Stimulated activated naive CD8-positive, alpha-beta T cell treated with anti-CD3 and anti-CD28 coated beads, Interleukin-15, Interleukin-2, amounts not matched to agents 100 U/mL and 50 U/mL, for 24 hours (primary cell): ENCODE results near the gene CAPRIN1.
"Not testable (repeated sequence)": the region's sequence is repeated elsewhere in the genome, so short reads cannot be mapped to it uniquely, and the experiment has no call there.

Source experiments
- ATAC-seq: fragments of 150-1000 bp; cut with Tn5 transposase; one replicate; pipeline ENCODE4 v1.10.0; 2021
- DNase-seq: peaks from one replicate; pipeline ENCODE4 v3.0.0; 2021

Gene CAPRIN1

DNA sequence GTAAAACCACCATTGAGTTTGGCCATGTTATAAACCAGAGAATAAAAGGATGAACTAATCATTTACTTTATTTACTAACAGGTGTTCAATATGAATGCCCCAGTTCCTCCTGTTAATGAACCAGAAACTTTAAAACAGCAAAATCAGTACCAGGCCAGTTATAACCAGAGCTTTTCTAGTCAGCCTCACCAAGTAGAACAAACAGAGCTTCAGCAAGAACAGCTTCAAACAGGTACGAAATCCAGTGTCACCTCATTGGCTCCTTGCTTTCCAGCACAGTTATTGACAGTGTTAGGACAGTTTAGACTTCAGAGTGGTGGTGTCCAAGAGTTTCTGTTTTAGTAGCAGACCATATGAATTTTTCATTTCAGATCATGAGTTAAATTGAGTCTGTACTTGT lies 40.3 kb downstream of the CAPRIN1 start:
- no peak for ATAC-seq
- no peak for DNase-seq

- not testable (repeated sequence) for ATAC-seq, DNase-seq
Measured at GRCh38 chr11:34094900-34095299, 43.4 kb downstream of the CAPRIN1 start.

GRCh38 chr11:34098813-34099212 lies 47.3 kb downstream of the CAPRIN1 start:
- no peak for ATAC-seq
- DNase-seq, result no peak

DNA sequence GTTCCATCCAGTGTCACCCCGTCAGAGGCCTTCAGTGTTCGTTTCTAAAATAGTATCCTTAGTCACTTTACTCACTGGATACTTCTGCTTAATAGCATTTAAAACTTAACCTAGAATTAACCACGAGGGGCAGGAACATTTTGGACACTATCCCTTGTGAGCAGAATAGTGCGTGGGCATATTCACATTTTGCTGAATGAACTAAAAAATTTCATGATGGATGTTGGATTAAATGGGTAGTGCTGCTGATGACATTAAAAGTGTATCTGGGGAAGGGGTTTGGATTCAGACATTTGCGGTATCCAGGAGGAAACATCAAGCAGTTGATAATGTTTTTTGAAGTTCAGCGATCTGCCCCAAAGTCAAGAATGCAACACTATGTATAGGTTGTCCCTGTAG lies 53.1 kb downstream of the CAPRIN1 start:
- ATAC-seq (no peak), DNase-seq (no peak)

- peak; percentile 96 for DNase-seq
- peak; percentile 93 for ATAC-seq
Measured at GRCh38 chr11:34105079-34105956, 53.8 kb downstream of the CAPRIN1 start, which contains the start of gene NAT10. NAT10 (plus strand) TSS chr11:34105629; CDS start chr11:34108226, 2,597 bp downstream.

- DNase-seq, result no peak
- ATAC-seq, result no peak
Measured at GRCh38 chr11:34105957-34106504, 54.5 kb downstream of the CAPRIN1 start.

DNA sequence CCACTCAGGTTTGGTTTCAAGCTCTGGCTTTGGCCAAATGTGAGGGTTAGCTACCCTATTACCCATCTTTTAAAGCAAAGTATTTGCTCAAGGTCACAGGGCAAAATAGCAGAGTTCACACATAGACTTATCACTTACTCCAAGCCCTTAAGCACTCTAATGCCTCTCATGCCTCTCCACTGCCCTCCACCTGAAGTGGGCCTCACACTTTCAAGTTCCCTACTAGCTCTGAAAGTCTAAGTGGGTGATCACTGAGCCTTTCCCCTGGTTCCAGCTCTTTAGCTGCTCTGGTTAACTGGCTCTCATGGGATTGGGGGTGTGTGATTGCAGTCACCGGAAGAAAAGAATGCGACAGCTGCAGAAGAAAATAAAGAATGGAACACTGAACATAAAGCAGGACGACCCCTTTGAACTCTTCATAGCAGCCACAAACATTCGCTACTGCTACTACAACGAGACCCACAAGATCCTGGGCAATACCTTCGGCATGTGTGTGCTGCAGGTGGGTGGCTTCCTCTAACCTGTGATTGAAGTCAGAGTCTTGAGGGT lies 60.3 kb downstream of the CAPRIN1 start:
- no peak for ATAC-seq
- no peak for DNase-seq

DNA sequence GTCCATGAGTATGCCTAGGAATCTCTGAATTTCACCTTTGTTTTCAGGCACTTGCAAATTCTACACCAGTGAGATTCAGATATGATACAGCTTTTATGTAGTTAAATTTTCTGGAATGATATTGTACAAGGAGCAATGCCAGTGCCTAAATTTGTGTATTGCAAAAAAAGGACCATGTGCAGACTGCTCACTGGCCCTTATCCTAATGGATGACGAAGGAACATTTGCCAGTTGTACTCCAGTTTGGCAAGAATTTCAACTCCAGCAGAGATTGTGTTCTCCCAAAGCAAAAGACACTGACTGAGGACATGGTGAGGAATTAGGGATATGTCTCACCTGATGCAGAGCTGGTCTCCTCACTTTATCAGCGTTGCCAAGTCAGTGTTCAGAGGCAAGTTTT lies 62.5 kb downstream of the CAPRIN1 start:
- ATAC-seq, result no peak
- DNase-seq, result no peak

DNA sequence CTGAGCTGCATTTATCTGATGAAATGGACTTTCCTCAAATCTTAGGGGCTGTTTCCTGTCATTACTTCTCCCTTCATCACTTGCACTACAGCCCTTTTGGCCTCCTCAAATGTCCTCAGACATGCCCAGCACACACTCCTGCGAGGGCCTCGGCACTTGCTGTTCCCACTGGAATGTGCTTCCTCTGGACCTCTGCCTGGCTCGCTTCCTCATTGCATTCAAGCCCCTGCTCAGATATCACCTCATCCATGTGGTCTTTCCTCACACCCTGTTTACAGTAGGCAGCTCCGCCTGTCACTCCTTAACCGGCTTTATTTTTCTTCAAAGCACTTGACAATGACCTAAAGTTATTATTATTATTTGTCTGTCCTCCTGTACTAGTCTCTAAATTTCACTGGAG lies 62.9 kb downstream of the CAPRIN1 start:
- no peak for ATAC-seq
- DNase-seq, result no peak

DNA sequence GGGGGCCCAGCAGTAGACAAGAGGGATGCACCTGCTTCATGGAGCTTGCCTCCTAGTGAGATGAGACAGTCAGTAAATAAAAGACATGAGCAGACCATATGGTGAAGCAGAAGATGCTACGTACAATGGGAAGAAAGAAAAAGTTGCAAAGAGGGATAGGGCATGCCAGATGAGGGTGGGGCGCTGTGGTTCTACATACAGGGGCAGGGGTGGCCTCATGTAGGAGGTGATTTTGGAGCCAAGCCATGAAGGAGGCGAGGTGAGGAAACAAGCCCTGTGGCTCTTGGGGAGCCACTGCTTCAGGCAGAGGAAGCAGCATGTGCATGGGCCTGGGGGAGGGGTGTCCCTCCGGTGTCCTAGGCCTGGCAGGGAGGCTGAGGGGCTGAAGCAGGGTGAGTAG lies 69.1 kb downstream of the CAPRIN1 start:
- DNase-seq, result no peak
- no peak for ATAC-seq

DNA sequence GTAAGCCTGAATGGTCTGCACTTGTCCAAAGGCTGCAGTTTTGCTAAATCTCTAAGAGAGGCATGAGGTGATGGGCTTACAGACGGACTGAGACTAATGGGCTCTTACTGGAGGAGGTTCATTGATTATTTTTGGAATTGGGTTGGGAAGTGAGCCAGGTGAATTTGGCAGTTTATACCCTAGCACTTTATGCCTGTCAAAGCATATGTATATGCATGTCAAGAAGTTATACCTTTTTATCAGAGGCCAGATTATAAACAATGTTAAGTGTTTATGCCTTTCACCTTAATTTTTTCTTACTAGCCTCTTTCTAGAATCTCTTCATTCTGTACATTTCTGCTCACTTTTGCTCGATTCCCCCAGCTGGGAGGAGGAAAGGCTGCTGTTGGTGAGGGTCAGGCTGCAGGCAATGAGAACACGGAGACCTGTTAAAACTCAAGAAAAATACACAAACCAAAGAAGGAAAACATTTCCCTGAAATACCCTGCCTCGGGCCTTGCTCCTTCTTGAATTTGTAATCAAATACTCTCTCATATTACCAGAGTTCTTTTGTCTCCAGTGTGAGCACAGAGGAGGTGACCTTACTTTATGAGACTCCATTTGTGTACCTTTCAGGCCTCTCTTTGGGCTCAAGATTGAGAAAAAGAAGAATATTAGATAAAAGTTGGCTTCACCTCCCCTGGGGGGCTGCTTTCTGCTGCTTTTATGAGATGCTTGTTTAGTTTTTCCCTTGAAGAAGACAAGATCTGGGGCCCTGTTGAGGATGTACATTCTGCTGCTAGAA lies 73.5 kb downstream of the CAPRIN1 start:
- no peak for ATAC-seq

DNA sequence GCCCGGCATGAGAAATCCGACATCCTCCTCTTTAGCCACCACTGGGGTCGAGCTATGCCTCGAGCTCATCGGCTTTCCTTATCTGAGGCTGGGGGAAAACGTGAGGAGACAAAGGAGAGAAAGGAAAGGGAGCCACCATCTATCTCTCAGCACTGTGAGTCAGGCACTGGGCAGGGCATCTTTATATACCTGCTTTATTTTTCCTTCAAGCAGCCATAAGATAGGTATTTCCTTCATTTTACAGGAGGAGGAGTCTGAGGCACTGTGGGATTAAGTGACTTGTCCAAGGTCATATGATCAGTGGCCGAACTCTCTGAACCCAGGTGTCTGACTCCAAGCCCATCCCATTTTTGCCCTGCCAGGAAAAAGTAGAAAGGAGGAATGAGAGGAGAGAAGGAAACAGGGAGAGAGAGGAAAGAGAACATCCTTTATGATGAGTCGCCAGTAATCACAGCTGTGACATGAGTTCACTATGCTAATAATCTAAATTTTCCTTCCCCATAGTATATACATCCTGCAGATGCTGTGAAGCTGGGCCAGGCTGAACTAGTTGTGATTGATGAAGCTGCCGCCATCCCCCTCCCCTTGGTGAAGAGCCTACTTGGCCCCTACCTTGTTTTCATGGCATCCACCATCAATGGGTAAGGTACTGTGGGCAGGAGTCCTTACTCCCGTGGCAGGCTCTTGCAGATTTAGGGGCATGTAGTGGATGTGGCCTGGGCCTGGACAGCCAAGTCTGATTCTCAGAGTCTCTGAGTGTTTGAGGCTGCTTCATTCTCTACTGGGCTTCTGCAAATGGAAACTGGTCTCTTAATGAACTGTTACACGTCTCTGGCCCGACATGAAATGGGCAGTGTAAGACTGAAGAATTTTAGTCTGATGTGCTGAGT lies 75.7 kb downstream of the CAPRIN1 start:
- no peak for ATAC-seq
- no peak for DNase-seq

More for the DNA sequence above, 73.5 kb downstream of the CAPRIN1 start:
- DNase-seq, result no peak

DNA sequence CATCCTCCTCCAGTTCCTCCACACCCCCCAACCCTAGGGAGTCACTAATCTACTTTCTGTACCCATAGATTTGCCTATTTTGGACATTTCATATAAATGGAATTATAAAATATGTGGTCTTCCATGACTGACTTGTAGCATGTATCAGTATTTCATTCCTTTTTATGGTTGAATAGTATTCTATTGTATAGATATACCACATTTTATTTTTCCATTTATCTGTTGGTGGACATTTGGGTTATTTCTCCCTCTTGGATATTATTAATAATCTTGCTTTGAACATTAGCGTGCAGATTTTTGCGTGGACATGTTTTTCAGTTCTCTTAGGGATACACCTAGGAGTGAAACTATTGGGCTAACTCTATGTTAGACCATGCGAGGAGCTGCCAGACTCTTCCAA lies 77.3 kb downstream of the CAPRIN1 start:
- DNase-seq, result no peak
- no peak for ATAC-seq

GRCh38 chr11:34132261-34132965 lies 80.9 kb downstream of the CAPRIN1 start:
- no peak for DNase-seq
- no peak for ATAC-seq

DNA sequence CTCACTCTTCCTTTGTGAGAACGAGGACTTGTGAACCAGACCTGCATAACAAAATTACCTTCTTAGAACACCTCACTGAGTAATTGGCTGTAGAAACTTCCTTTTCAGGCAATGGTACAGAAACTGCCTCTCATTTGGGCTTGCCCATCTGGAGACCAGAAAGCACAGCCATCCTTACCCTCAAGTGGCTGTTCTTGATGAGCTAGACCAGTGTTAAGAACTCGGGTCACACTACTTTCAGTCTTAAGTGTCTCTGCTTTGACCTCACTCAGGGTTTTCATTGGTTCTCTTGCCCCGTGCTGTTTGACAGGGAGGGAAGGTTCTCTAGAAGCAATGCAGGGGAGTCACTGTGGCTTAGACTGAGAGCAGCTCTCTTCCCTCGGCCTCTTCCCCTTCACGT lies 83.2 kb downstream of the CAPRIN1 start:
- no peak for ATAC-seq
- no peak for DNase-seq

GRCh38 chr11:34135439-34135838 lies 83.9 kb downstream of the CAPRIN1 start:
- peak; percentile 27 for ATAC-seq
- DNase-seq, result no peak

- no peak for ATAC-seq
Measured at GRCh38 chr11:34136420-34136819, 84.9 kb downstream of the CAPRIN1 start.

DNA sequence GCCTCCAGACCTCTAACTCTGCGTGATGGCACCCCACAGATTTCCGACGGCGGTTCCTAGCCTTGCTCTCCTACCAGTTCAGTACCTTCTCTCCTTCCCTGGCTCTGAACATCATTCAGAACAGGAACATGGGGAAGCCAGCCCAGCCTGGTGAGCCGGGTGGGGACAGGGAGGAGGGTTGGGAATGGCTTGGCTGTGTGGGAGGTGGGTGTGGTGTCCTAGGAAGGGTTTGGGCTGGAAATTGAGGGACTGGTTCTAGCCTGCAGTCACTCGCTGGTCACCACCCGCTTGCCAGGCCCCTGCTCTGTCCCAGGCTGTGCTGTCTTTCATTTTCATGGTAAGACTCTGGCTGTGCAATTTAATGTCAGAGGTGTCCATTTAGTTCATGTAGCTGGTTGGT lies 87.8 kb downstream of the CAPRIN1 start:
- DNase-seq, result no peak
- no peak for ATAC-seq

More at GRCh38 chr11:34136420-34136819, 84.9 kb downstream of the CAPRIN1 start:
- DNase-seq, result no peak

DNA sequence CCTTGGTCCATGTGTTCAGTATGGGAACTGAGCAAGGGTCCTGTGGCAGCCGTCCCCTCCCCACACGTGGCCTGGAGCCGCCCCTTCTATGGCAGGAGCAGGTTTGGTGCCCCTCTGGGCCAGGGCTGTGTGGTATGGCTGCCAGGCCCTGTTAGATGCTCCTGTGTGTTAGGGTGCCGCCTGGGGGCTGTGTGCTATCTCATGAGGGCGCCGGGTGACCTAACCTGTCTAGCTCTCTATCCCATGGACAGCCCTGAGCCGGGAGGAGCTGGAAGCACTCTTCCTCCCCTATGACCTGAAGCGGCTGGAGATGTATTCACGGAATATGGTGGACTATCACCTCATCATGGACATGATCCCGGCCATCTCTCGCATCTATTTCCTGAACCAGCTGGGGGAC lies 88.6 kb downstream of the CAPRIN1 start:
- ATAC-seq (peak; percentile 11), DNase-seq (no peak)

GRCh38 chr11:34143048-34143447 lies 91.5 kb downstream of the CAPRIN1 start:
- DNase-seq (no peak), ATAC-seq (no peak)

DNA sequence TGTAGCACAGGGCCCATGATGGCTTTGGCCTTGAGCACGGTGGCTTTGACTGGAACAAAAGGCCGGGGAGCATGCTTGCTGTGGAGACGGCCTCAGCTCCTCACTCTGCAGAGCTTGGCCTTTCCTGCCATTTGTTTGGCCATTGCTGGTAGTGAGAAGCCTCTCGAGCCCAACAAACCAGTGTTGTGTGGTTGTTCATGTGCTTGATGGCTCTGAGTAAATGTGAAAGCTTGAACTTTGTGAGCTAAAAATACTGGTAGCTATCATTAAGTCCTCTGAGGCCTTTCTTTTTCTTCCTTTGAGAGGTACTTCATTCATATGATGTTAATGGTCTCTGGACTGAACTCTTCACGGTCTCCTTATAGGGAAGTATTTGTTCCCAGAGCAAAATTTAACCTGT lies 93.5 kb downstream of the CAPRIN1 start:
- no peak for DNase-seq
- no peak for ATAC-seq
